ENCODE data around the gene TECPR1. TPM values are rescaled to one million over a fixed set of nuclear protein-coding genes. Genes with fewer than 3 reads are reported as not detected.
A peak's percentile ranks its signal among the peaks of the same experiment; 100 is the strongest.

Gene TECPR1
- polyA plus RNA-seq, 2 donors = 8.4 to 17.1 TPM

DNA sequence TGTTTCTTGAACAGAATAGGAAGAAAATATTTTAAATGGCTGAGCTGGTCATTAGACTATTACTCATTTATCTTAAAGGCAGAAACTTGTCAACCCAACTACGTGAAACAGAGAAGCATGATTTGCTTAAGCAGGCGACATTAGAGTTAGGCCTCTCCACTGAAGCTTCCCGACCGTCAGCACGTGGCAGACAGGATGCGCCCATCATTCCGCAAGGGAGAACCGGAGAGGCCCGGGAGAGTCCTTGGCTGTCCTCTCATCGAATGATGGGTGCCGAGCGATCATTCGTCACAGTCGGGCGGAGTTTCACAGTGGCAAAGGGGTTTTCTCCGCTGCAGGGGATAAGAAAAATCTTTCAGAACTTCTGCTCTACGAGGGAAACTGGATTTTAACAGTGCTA, 41.2 kb upstream of the TECPR1 start:
- H3K4me1 ChIP-seq (ENCODE audit: control insufficient read depth in 2 of 2, insufficient read depth in 2 of 2, low read length in 1 of 2) = peaks cover 7 to 20% of the 10 kb centered on the region in 2 donors
- peaks cover 0 to 35% of the 10 kb centered on the region in 2 donors for H3K36me3 ChIP-seq (ENCODE audit: control insufficient read depth in 2 of 2, insufficient read depth in 2 of 2, low read length in 1 of 2)
- no peaks in the 10 kb centered on the region for H3K27me3 ChIP-seq (ENCODE audit: control insufficient read depth in 1 of 2, insufficient read depth in 2 of 2, low read length in 2 of 2)
- no peak overlapping the region for H3K27ac ChIP-seq (ENCODE audit: low read depth in 2 of 2, low read length in 1 of 2)
- WGBS, 2 donors = 84 to 86% methylated on average over 17 of the region's 17 CpGs
- no peak overlapping the region for H3K4me3 ChIP-seq (ENCODE audit: low read depth in 1 of 2, low read length in 2 of 2)
- no peaks in the 10 kb centered on the region for H3K9me3 ChIP-seq (ENCODE audit: control insufficient read depth in 2 of 2, insufficient read depth in 1 of 2, low read depth in 1 of 2, low read length in 1 of 2)

DNA sequence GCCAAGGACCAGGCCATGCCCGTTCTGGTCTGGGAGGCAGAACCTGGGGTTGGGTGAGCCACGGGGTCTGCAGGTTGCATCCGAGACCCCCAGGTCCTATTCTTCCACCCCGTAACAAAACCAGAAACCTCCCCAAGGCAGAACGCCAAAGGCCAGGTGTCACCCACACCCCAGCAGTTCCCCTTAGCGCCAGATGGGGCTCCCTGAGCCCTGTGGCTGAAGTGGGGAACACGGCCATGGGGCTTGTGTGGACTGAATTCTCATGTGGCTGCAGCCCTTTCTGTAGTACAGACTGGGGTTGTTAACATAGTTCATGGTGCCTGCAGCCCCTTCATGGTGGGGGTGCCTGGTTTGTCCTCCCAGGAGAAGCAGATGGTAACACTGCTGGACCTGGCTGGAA, 39.7 kb upstream of the TECPR1 start:
- H3K27ac ChIP-seq (ENCODE audit: low read depth in 2 of 2, low read length in 1 of 2) = no peak overlapping the region
- H3K9me3 ChIP-seq (ENCODE audit: control insufficient read depth in 2 of 2, insufficient read depth in 1 of 2, low read depth in 1 of 2, low read length in 1 of 2) = no peaks in the 10 kb centered on the region
- peaks cover 14 to 32% of the 10 kb centered on the region in 2 donors for H3K4me1 ChIP-seq (ENCODE audit: control insufficient read depth in 2 of 2, insufficient read depth in 2 of 2, low read length in 1 of 2)
- WGBS, 2 donors = 65 to 77% methylated on average over 7 of the region's 7 CpGs
- H3K36me3 ChIP-seq (ENCODE audit: control insufficient read depth in 2 of 2, insufficient read depth in 2 of 2, low read length in 1 of 2) = peaks cover 0 to 32% of the 10 kb centered on the region in 2 donors
- no peaks in the 10 kb centered on the region for H3K27me3 ChIP-seq (ENCODE audit: control insufficient read depth in 1 of 2, insufficient read depth in 2 of 2, low read length in 2 of 2)
- H3K4me3 ChIP-seq (ENCODE audit: low read depth in 1 of 2, low read length in 2 of 2) = no peak overlapping the region

DNA sequence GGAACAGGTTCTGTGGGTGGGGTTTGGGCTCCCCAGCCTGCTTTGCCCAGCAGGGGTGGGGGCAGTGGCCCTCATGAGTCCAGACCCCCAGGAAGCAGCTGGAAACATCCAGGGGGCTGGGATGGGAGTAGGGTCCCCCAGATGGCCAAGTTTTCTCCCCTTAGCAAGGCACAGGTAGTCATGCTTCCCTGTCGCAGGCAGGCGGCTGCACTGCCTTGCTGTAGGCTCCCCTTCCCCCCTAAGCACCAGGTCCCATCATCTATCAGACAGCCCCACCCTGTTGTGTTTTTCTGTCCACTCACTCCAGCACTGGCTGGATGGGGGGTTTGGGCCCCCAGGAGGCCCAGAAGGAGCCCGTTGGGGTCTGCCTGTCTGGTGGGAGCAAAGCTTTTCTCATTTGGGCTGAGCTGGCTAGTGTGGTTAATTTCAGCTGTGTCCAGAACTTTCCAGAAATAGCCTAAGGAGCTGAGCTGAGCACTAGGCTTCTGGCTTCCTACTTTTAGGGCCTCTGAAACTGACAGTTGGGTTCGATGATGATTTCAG, 37.4 kb upstream of the TECPR1 start:
- Histone ChIP-seq H3K9me3 (ENCODE audit: control insufficient read depth in 2 of 2, insufficient read depth in 1 of 2, low read depth in 1 of 2, low read length in 1 of 2) (no peaks in the 10 kb centered on the region), H3K36me3 (ENCODE audit: control insufficient read depth in 2 of 2, insufficient read depth in 2 of 2, low read length in 1 of 2) (peaks cover 0 to 34% of the 10 kb centered on the region in 2 donors), H3K27ac (ENCODE audit: low read depth in 2 of 2, low read length in 1 of 2) (no peak overlapping the region), H3K27me3 (ENCODE audit: control insufficient read depth in 1 of 2, insufficient read depth in 2 of 2, low read length in 2 of 2) (no peaks in the 10 kb centered on the region), H3K4me3 (ENCODE audit: low read depth in 1 of 2, low read length in 2 of 2) (no peak overlapping the region), H3K4me1 (ENCODE audit: control insufficient read depth in 2 of 2, insufficient read depth in 2 of 2, low read length in 1 of 2) (peaks cover 19 to 41% of the 10 kb centered on the region in 2 donors)
- WGBS, 2 donors = 88% methylated on average over 4 of the region's 4 CpGs

DNA sequence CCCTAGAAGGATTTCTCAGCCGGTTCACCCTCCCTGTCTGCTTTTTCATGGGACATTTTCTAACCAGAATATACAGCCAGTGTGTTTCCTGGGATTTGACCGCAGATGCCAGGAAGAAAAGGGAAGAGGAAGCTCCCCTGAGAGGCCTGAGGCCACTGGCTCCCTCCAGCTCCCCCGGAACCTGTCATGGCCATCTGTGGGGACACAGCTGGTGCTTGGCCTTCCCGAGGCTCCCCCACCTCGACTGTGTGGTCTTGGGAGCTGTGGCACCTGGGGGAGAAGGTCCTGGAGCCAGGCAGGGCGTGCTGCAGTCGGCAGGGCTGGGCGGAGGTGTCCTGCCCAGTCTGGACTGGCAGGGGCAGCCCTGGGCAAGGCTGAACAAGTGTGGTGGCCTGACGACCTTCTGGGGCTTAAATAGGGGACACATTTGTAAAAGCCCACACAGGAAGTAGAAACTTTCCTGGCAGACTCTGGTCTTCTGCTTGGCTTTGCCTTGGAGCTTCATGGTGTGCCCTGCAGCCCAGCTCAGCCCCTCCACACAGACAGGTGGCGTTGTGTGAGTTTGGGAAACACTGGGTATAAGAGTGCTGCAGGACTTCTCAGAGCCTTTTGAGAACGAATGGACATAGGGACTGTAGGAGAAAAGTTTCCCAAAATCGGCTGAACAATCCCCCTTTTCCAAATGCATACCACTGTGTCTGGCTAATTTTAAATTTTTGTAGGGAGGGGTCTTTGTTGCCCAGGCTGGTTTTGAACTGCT, 36.2 kb upstream of the TECPR1 start:
- H3K4me1 ChIP-seq (ENCODE audit: control insufficient read depth in 2 of 2, insufficient read depth in 2 of 2, low read length in 1 of 2) = peaks cover 28 to 52% of the 10 kb centered on the region in 2 donors
- WGBS, 2 donors = 45 to 54% methylated on average over 12 of the region's 12 CpGs
- no peaks in the 10 kb centered on the region for H3K27me3 ChIP-seq (ENCODE audit: control insufficient read depth in 1 of 2, insufficient read depth in 2 of 2, low read length in 2 of 2)
- H3K9me3 ChIP-seq (ENCODE audit: control insufficient read depth in 2 of 2, insufficient read depth in 1 of 2, low read depth in 1 of 2, low read length in 1 of 2) = no peaks in the 10 kb centered on the region
- no peak overlapping the region for H3K4me3 ChIP-seq (ENCODE audit: low read depth in 1 of 2, low read length in 2 of 2)
- peak overlapping the region; percentile 71 to 77 for H3K27ac ChIP-seq (ENCODE audit: low read depth in 2 of 2, low read length in 1 of 2)
- peaks cover 0 to 25% of the 10 kb centered on the region in 2 donors for H3K36me3 ChIP-seq (ENCODE audit: control insufficient read depth in 2 of 2, insufficient read depth in 2 of 2, low read length in 1 of 2)

DNA sequence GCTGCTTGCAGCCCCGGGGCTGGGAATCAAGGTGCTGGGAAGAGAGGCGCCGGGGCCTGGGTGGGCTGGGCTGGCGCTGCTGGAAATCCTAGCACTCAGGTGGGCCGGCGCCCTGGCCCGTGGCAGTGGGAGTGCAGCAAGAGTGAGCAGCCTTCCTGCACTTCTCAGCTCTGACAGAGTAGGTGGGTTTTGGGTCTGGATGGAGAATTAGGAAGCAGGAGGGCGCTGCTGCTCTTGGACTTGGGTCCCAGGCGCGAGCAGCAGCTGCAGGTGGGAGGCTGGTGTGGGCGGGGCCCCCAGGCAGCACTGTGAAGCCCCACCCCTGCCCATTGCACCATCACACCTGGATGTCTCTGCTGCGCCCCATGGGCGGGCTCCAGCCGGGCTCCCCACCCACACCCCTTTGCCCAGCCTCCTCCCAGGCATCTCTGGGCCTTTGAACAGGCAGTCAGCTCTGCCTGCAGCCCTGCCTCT, 35.5 kb upstream of the TECPR1 start:
- Histone ChIP-seq H3K27me3 (ENCODE audit: control insufficient read depth in 1 of 2, insufficient read depth in 2 of 2, low read length in 2 of 2) (no peaks in the 10 kb centered on the region), H3K36me3 (ENCODE audit: control insufficient read depth in 2 of 2, insufficient read depth in 2 of 2, low read length in 1 of 2) (peaks cover 0 to 22% of the 10 kb centered on the region in 2 donors), H3K4me1 (ENCODE audit: control insufficient read depth in 2 of 2, insufficient read depth in 2 of 2, low read length in 1 of 2) (peaks cover 28 to 52% of the 10 kb centered on the region in 2 donors), H3K9me3 (ENCODE audit: control insufficient read depth in 2 of 2, insufficient read depth in 1 of 2, low read depth in 1 of 2, low read length in 1 of 2) (no peaks in the 10 kb centered on the region), H3K27ac (ENCODE audit: low read depth in 2 of 2, low read length in 1 of 2) (peak overlapping the region; percentile 71 to 77), H3K4me3 (ENCODE audit: low read depth in 1 of 2, low read length in 2 of 2) (no peak overlapping the region)
- WGBS, 2 donors = 53 to 55% methylated on average over 14 of the region's 14 CpGs

DNA sequence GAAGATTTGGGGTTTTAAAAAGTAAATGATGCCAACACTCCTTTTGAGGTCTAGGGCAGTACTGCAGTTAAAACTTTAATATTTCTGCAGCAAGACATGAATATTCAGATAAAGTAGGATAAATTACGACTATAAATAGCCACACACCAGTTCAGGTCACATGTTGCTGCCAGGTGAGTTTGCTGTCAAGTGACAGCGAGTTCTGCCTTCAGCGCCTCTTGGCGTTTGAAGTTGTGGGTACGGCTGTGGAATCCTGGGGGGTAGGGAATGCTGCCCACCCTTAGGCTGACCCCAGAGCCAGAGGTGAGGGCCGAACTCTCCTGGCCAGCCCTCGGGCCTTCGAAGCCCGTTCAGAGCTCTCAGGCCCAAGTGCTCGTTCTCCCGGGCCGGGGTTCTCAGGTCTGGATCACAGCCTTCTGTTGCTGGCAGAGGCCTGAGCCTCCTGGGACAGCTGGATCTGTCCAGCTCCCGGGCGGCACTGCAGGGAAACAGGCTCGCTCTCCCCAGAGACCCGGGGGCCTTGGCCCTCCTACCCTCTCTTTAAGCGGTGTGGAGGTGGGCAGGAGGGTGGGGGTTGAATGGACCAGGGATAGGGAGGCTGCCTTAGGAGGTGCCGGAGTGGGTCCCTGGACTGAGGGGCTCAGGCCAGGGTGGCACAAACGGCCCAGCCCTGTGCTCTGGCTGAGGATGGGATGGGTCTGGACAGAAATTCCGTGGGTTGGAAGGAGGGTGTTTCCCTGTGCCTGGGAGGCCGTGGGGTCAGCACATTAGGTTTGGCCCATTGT, 34.9 kb upstream of the TECPR1 start:
- Histone ChIP-seq H3K36me3 (ENCODE audit: control insufficient read depth in 2 of 2, insufficient read depth in 2 of 2, low read length in 1 of 2) (peaks cover 0 to 16% of the 10 kb centered on the region in 2 donors), H3K9me3 (ENCODE audit: control insufficient read depth in 2 of 2, insufficient read depth in 1 of 2, low read depth in 1 of 2, low read length in 1 of 2) (no peaks in the 10 kb centered on the region), H3K4me1 (ENCODE audit: control insufficient read depth in 2 of 2, insufficient read depth in 2 of 2, low read length in 1 of 2) (peaks cover 28 to 52% of the 10 kb centered on the region in 2 donors), H3K27me3 (ENCODE audit: control insufficient read depth in 1 of 2, insufficient read depth in 2 of 2, low read length in 2 of 2) (no peaks in the 10 kb centered on the region), H3K4me3 (ENCODE audit: low read depth in 1 of 2, low read length in 2 of 2) (no peak overlapping the region), H3K27ac (ENCODE audit: low read depth in 2 of 2, low read length in 1 of 2) (peak overlapping the region; percentile 47 to 85)
- WGBS, 2 donors = 55 to 56% methylated on average over 21 of the region's 21 CpGs

DNA sequence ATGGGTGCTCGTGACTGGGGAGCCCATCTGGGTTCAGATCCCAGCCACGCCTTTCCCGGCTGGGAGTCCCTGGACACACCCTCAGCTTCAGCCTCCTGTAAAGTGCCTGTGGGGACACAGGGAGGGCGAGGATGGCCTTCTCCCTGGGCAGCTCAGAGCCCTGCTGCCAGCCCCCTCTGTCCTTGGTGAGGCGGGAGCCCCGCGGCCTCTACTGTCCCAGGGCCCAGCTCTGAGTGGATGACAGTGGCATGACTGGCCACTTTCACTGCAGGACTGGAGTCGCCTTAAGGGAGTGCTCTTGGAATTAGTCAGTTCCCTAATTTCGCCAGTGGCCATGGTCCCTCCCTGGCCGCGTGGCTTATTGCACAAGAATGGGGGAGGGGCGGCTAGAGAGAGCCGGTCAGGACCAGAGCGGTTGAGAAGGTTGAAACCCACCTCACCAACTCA, 34.1 kb upstream of the TECPR1 start:
- H3K27ac ChIP-seq (ENCODE audit: low read depth in 2 of 2, low read length in 1 of 2) = peak overlapping the region; percentile 25 to 85
- peaks cover 28 to 52% of the 10 kb centered on the region in 2 donors for H3K4me1 ChIP-seq (ENCODE audit: control insufficient read depth in 2 of 2, insufficient read depth in 2 of 2, low read length in 1 of 2)
- no peaks in the 10 kb centered on the region for H3K27me3 ChIP-seq (ENCODE audit: control insufficient read depth in 1 of 2, insufficient read depth in 2 of 2, low read length in 2 of 2)
- no peak overlapping the region for H3K4me3 ChIP-seq (ENCODE audit: low read depth in 1 of 2, low read length in 2 of 2)
- 50 to 61% methylated on average over 14 of the region's 14 CpGs for WGBS, 2 donors
- peaks cover 0 to 12% of the 10 kb centered on the region in 2 donors for H3K36me3 ChIP-seq (ENCODE audit: control insufficient read depth in 2 of 2, insufficient read depth in 2 of 2, low read length in 1 of 2)
- H3K9me3 ChIP-seq (ENCODE audit: control insufficient read depth in 2 of 2, insufficient read depth in 1 of 2, low read depth in 1 of 2, low read length in 1 of 2) = no peaks in the 10 kb centered on the region

DNA sequence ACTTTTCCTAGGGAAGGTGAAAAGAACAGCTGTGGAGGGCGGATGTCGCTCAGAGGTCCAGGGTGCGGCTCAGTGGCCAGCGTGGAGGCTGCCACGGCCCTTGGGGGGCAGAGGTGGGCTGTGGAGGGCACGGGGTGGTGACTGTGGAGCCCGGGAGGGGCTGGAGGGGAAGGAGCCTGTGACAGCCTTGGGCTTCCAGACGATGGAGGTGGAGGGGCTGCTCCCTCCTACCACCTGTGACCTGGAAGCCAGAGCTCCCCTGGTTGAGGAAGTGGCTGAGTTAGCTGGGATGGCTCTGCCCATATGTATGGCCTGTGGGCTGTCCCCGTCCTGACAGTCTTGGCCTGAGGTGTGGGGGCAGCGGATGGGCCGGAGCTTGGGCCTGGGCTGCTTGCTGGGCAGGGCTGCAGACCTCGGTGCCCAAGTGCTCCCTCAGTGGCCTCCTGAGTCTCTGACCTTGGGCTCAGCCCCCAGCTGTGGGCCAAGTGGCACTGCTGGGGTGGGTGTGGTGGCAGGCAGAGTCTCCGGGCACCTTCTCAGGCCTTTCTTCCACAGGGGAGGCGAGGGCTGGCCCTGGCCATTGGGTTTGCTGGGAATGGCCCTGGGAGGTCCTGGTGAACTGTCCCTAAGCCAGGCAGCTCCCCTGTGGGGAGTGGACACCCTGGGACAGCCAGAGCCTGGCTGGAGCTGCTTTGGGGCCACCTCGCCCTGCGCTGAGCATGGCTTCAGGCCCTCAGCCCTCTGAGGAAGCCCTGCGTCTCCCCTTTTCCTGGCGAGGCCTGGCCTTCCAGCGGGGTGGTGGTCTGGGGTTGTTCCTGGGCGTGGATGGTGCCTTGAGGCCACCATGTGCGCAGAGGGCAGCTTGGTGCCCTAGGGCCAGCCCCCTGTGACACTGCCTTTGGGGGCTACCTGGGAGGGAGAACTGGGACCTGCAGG, 33.4 kb upstream of the TECPR1 start:
- H3K4me3 ChIP-seq (ENCODE audit: low read depth in 1 of 2, low read length in 2 of 2) = no peak overlapping the region
- peaks cover 0 to 8% of the 10 kb centered on the region in 2 donors for H3K36me3 ChIP-seq (ENCODE audit: control insufficient read depth in 2 of 2, insufficient read depth in 2 of 2, low read length in 1 of 2)
- H3K27ac ChIP-seq (ENCODE audit: low read depth in 2 of 2, low read length in 1 of 2) = peak overlapping the region; percentile 85 to 86
- H3K4me1 ChIP-seq (ENCODE audit: control insufficient read depth in 2 of 2, insufficient read depth in 2 of 2, low read length in 1 of 2) = peaks cover 28 to 52% of the 10 kb centered on the region in 2 donors
- no peaks in the 10 kb centered on the region for H3K9me3 ChIP-seq (ENCODE audit: control insufficient read depth in 2 of 2, insufficient read depth in 1 of 2, low read depth in 1 of 2, low read length in 1 of 2)
- H3K27me3 ChIP-seq (ENCODE audit: control insufficient read depth in 1 of 2, insufficient read depth in 2 of 2, low read length in 2 of 2) = no peaks in the 10 kb centered on the region
- 72 to 75% methylated on average over 21 of the region's 21 CpGs for WGBS, 2 donors
